ENCODE results near the gene EIF3L. TPM values are rescaled to one million over a fixed set of nuclear protein-coding genes. Genes with fewer than 3 reads are reported as not detected.

Gene EIF3L
- total and polyA plus RNA-seq, 2 donors (not counting 3 experiments of a cell fraction or from before 2014, with no cell fraction given): 479 to 601 TPM

GRCh38 chr22:37931893-37932389, 82.7 kb downstream of the EIF3L start:
- TF ChIP-seq CTCF (IDR thresholded peaks at IDR 0.05; ENCODE audit: extremely low read depth in 1 of 2, insufficient read depth in 1 of 2, low read depth in 1 of 2, low read length in 2 of 2) (no peak), POLR2AphosphoS5 (IDR thresholded peaks at IDR 0.05; ENCODE audit: insufficient read depth, low read depth, low read length) (no peak), GATA2 (IDR thresholded peaks at IDR 0.05; ENCODE audit: insufficient read depth, insufficient read length, low read depth, low read length) (no peak), MAX (IDR thresholded peaks at IDR 0.05; ENCODE audit: insufficient read depth, insufficient read length) (no peak), MYC (IDR thresholded peaks at IDR 0.05; ENCODE audit: low read depth, low read length) (no peak), FOS (IDR thresholded peaks at IDR 0.05; ENCODE audit: borderline replicate concordance, insufficient read depth, low read length) (no peak), EZH2 (IDR thresholded peaks at IDR 0.05; ENCODE audit: borderline replicate concordance, low read depth, low read length, severe bottlenecking) (no peak), POLR2A (IDR thresholded peaks at IDR 0.05; ENCODE audit: low read depth, low read length) (no peak), JUN (IDR thresholded peaks at IDR 0.05; ENCODE audit: borderline replicate concordance, insufficient read depth, insufficient read length, low read depth) (no peak)
- Histone ChIP-seq H3K4me1 (ENCODE audit: control insufficient read depth, extremely low read depth, insufficient read depth, low read length) (peaks cover 29% of the 10 kb centered on the region), H3K9me1 (replicated peaks; ENCODE audit: control insufficient read depth, extremely low read depth, insufficient read depth, low read length) (no peaks in the 10 kb centered on the region), H3K4me3 (replicated peaks in 1 of 3; ENCODE audit: insufficient read depth in 1 of 3, low read depth in 1 of 3, low read length in 3 of 3) (no peak overlapping the region), H3K36me3 (ENCODE audit: control insufficient read depth in 2 of 2, extremely low read depth in 1 of 2, insufficient read depth in 2 of 2, low read length in 2 of 2) (peaks cover 0 to 26% of the 10 kb centered on the region in 2 experiments), H2AFZ (ENCODE audit: low read depth, low read length) (no peak overlapping the region), H3K27me3 (ENCODE audit: control insufficient read depth in 2 of 2, insufficient read depth in 2 of 2, low read length in 2 of 2) (no peaks in the 10 kb centered on the region), H3K9ac (replicated peaks; ENCODE audit: extremely low read depth, insufficient read depth, low read length) (no peak overlapping the region), H3K27ac (ENCODE audit: insufficient read depth, low read depth, low read length) (no peak overlapping the region), H3K79me2 (ENCODE audit: control insufficient read depth, insufficient read depth, low read length) (no peaks in the 10 kb centered on the region), H4K20me1 (replicated peaks; ENCODE audit: control insufficient read depth, extremely low read depth, insufficient read depth, low read length) (no peaks in the 10 kb centered on the region), H3K4me2 (ENCODE audit: insufficient read depth, low read length) (no peak overlapping the region), H3K9me3 (replicated peaks; ENCODE audit: control insufficient read depth, insufficient read depth, low read length) (no peaks in the 10 kb centered on the region)
- DNase-seq (ENCODE audit: low read depth, low spot score) (no peak), FAIRE-seq (no peak)
- CTCF ChIA-PET: interaction anchor here (1.1 to 4.7 kb wide), 6 partner anchors 12 to 114 kb away, joined by 4 to 48 read pairs (median 6); partner anchors contain the start of gene MICALL1
- no TSS peak for BruUV-seq (replicated peaks)
- dilution Hi-C loops (cut with MboI; ENCODE audit: extremely low pct_ligation_motif_present, low sequenced_read_pairs): no loop called here
- intact Hi-C loops (cut with micrococcal nuclease): no loop called here
- POLR2A ChIA-PET: no interaction called here

Data from endothelial cell of umbilical vein (primary cell).